ENCODE results near the gene MMAA.

The MMAA gene

GRCh38 chr4:145626623-145626982 is 7.4 kb downstream of the MMAA start:
- Histone ChIP-seq H3K79me2 (ENCODE audit: control insufficient read depth, low read length) (no peaks in the 10 kb centered on the region), H3K4me1 (ENCODE audit: control insufficient read depth, low read length) (peaks cover 18% of the 10 kb centered on the region), H3K9me2 (replicated peaks; ENCODE audit: control insufficient read depth, low read length) (no peaks in the 10 kb centered on the region), H3K36me3 (ENCODE audit: control insufficient read depth, low read length) (peaks cover 6% of the 10 kb centered on the region; the same call in 1 of the 2 replicates), H3F3A (ENCODE audit: control insufficient read depth, insufficient read depth) (no peaks in the 10 kb centered on the region), H3K4me2 (ENCODE audit: low read length) (no peak overlapping the region), H3K27ac (ENCODE audit: low read depth, low read length) (no peak overlapping the region), H3K9me3 (ENCODE audit: control insufficient read depth, insufficient read depth, low read length) (peaks cover 5% of the 10 kb centered on the region; the same call in 1 of the 2 replicates), H3K27me3 (ENCODE audit: control insufficient read depth, low read length) (no peaks in the 10 kb centered on the region), H4K20me1 (ENCODE audit: control insufficient read depth, insufficient read depth, low read depth, low read length) (no peaks in the 10 kb centered on the region), H3K4me3 (ENCODE audit: low read length) (no peak overlapping the region)
- TF ChIP-seq CTCF (IDR thresholded peaks at IDR 0.05; ENCODE audit: low read depth, low read length, poor library complexity, severe bottlenecking), result no peak
- no peak for TF ChIP-seq EZH2phosphoT487 (IDR thresholded peaks at IDR 0.05; ENCODE audit: borderline replicate concordance, low read length)

DNA sequence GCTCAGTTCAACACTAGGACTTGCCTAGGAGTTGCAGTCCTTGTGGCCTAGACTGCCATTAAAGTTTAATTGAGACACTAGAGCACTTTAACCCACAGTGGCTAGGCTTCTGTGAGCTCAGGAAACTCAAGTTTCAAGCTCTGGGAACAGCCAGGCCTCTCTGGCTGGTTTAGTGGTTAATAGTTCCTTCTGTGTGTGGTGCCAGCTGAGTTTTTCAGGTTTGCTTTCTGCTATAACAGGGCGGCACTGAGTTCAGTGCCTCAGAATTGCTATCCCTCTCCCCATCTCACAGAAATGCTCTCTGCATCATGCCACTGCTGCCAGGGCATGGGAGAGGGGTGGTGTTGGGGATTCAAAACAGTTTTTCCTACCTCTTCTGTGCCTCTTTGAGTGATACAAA is 15.9 kb downstream of the MMAA start:
- no peak overlapping the region for H3K4me2 ChIP-seq (ENCODE audit: low read length)
- TF ChIP-seq EZH2phosphoT487 (IDR thresholded peaks at IDR 0.05; ENCODE audit: borderline replicate concordance, low read length) (no peak), CTCF (IDR thresholded peaks at IDR 0.05; ENCODE audit: low read depth, low read length, poor library complexity, severe bottlenecking) (no peak)

GRCh38 chr4:145635630-145636029 is 16.4 kb downstream of the MMAA start:
- H3K79me2 ChIP-seq (ENCODE audit: control insufficient read depth, low read length), result no peaks in the 10 kb centered on the region
- no peaks in the 10 kb centered on the region for H3F3A ChIP-seq (ENCODE audit: control insufficient read depth, insufficient read depth)
- TF ChIP-seq CTCF (IDR thresholded peaks at IDR 0.05; ENCODE audit: low read depth, low read length, poor library complexity, severe bottlenecking) (no peak), EZH2phosphoT487 (IDR thresholded peaks at IDR 0.05; ENCODE audit: borderline replicate concordance, low read length) (no peak)
- 0 out of 2 replicates have a peak, but pooled peaks cover 2% of the 10 kb centered on the region for H3K36me3 ChIP-seq (ENCODE audit: control insufficient read depth, low read length)
- no peak overlapping the region for H3K27ac ChIP-seq (ENCODE audit: low read depth, low read length)
- no peak overlapping the region for H3K4me2 ChIP-seq (ENCODE audit: low read length)
- H3K9me3 ChIP-seq (ENCODE audit: control insufficient read depth, insufficient read depth, low read length), result no peaks in the 10 kb centered on the region
- no peaks in the 10 kb centered on the region for H4K20me1 ChIP-seq (ENCODE audit: control insufficient read depth, insufficient read depth, low read depth, low read length)
- H3K4me1 ChIP-seq (ENCODE audit: control insufficient read depth, low read length), result no peaks in the 10 kb centered on the region
- no peak overlapping the region for H3K4me3 ChIP-seq (ENCODE audit: low read length)
- no peaks in the 10 kb centered on the region for H3K27me3 ChIP-seq (ENCODE audit: control insufficient read depth, low read length)
- H3K9me2 ChIP-seq (replicated peaks; ENCODE audit: control insufficient read depth, low read length), result no peaks in the 10 kb centered on the region

More for the DNA sequence above, 15.9 kb downstream of the MMAA start:
- Histone ChIP-seq H3K9me2 (replicated peaks; ENCODE audit: control insufficient read depth, low read length) (no peaks in the 10 kb centered on the region), H3K36me3 (ENCODE audit: control insufficient read depth, low read length) (0 out of 2 replicates have a peak, but pooled peaks cover 2% of the 10 kb centered on the region), H3K27me3 (ENCODE audit: control insufficient read depth, low read length) (no peaks in the 10 kb centered on the region), H3K4me3 (ENCODE audit: low read length) (no peak overlapping the region), H3F3A (ENCODE audit: control insufficient read depth, insufficient read depth) (no peaks in the 10 kb centered on the region), H4K20me1 (ENCODE audit: control insufficient read depth, insufficient read depth, low read depth, low read length) (no peaks in the 10 kb centered on the region), H3K27ac (ENCODE audit: low read depth, low read length) (no peak overlapping the region), H3K79me2 (ENCODE audit: control insufficient read depth, low read length) (no peaks in the 10 kb centered on the region), H3K4me1 (ENCODE audit: control insufficient read depth, low read length) (no peaks in the 10 kb centered on the region), H3K9me3 (ENCODE audit: control insufficient read depth, insufficient read depth, low read length) (no peaks in the 10 kb centered on the region)

All from DOHH2 (cell line).